Suprapubic skin (tissue), 4 donors: ENCODE results near the gene GNAQ. TPM values are rescaled to one million over a fixed set of nuclear protein-coding genes. Genes with fewer than 3 reads are reported as not detected.

Experiments
- DNase-seq, 2 donors: peaks; one replicate each; pipeline ENCODE4 v3.0.0-alpha.2; 2019; ENCODE audit warnings: low spot score in 2 of 2
- H3K27ac ChIP-seq: fragments of 200-600 bp; sonication (generic); one replicate; pipeline ENCODE4 v1.5.1; 2019
- H3K27me3 ChIP-seq: fragments of 200-600 bp; sonication (generic); one replicate; pipeline ENCODE4 v1.5.1; 2019
- H3K36me3 ChIP-seq: fragments of 200-600 bp; sonication (generic); one replicate; pipeline ENCODE4 v1.5.1; 2019
- H3K4me1 ChIP-seq: fragments of 200-600 bp; sonication (generic); one replicate; pipeline ENCODE4 v1.5.1; 2019
- H3K4me3 ChIP-seq: fragments of 200-600 bp; sonication (generic); one replicate; pipeline ENCODE4 v1.5.1; 2019; ENCODE audit warnings: mild to moderate bottlenecking
- H3K9me3 ChIP-seq: fragments of 200-600 bp; sonication (generic); one replicate; pipeline ENCODE4 v1.5.1; 2019
- CTCF ChIP-seq, 2 donors: fragments of 200-600 bp in 1 of 2; fragments of 450-650 bp in 1 of 2; sonication (generic) in 1 of 2; IDR thresholded peaks; one replicate each; pipeline ENCODE4 v1.5.1; 2016 to 2019; ENCODE audit warnings: antibody characterized with exemption in 2 of 2, mild to moderate bottlenecking in 1 of 2, moderate library complexity in 1 of 2
- EP300 ChIP-seq: sonication (generic); formaldehyde crosslinking; IDR thresholded peaks from one replicate; pipeline ENCODE4 v1.6.1; 2017; ENCODE audit warnings: antibody characterized with exemption
- POLR2A ChIP-seq, 2 donors: fragments of 450-650 bp; IDR thresholded peaks; one replicate each; pipeline ENCODE4 v1.6.1; 2017; ENCODE audit warnings: antibody characterized with exemption in 2 of 2, mild to moderate bottlenecking in 2 of 2, moderate library complexity in 2 of 2
- POLR2AphosphoS5 ChIP-seq, 3 donors: sonication (generic); formaldehyde crosslinking; IDR thresholded peaks; one replicate each; pipeline ENCODE4 v1.6.1; 2017; ENCODE audit warnings: antibody characterized with exemption in 3 of 3
- WGBS: methylation state at CpG from one replicate; pipeline ENCODE4 v1.1.5; 2018; 5-methylcytosine and 5-hydroxymethylcytosine counted together
- total RNA-seq, 4 donors: library from RNA; depleted of rRNA; stranded (reverse); fragments of >200 nt; gene quantifications; one replicate each; pipeline ENCODE4 v1.1.0, GENCODE V29; 2016

Gene GNAQ
- total RNA-seq, 4 donors from 2014 or later = 16.0 to 29.0 (median 17.7) TPM

- H3K27me3 ChIP-seq = no peaks in the 10 kb centered on the region
- peaks cover 18% of the 10 kb centered on the region for H3K4me1 ChIP-seq
- no peak overlapping the region for H3K27ac ChIP-seq
- TF ChIP-seq POLR2AphosphoS5 (IDR thresholded peaks at IDR 0.05) = no peak
- TF ChIP-seq EP300 = no peak
- no peak for TF ChIP-seq CTCF (IDR thresholded peaks at IDR 0.05)
- no peak for DNase-seq
- 92% methylated on average over 4 of the region's 4 CpGs for WGBS
- no peak overlapping the region for H3K4me3 ChIP-seq
- no peaks in the 10 kb centered on the region for H3K36me3 ChIP-seq
- H3K9me3 ChIP-seq = no peaks in the 10 kb centered on the region
These were observed 29.5 kb downstream of the GNAQ start for GRCh38 chr9:78001946-78002731.

GRCh38 chr9:78000221-78000620 is 31.4 kb downstream of the GNAQ start:
- TF ChIP-seq POLR2AphosphoS5 (IDR thresholded peaks at IDR 0.05) (no peak), EP300 (no peak), CTCF (IDR thresholded peaks at IDR 0.05) (no peak), POLR2A (IDR thresholded peaks at IDR 0.05) (no peak)
- DNase-seq = no peak
- H3K4me1 ChIP-seq = peaks cover 12% of the 10 kb centered on the region
- H3K4me3 ChIP-seq = no peak overlapping the region
- 96% methylated on average over 2 of the region's 2 CpGs for WGBS
- H3K36me3 ChIP-seq = no peaks in the 10 kb centered on the region
- no peaks in the 10 kb centered on the region for H3K27me3 ChIP-seq
- no peaks in the 10 kb centered on the region for H3K9me3 ChIP-seq
- H3K27ac ChIP-seq = no peak overlapping the region

GRCh38 chr9:77999231-77999631 is 32.4 kb downstream of the GNAQ start:
- H3K27ac ChIP-seq = no peak overlapping the region

GRCh38 chr9:77997611-77998284 is 33.9 kb downstream of the GNAQ start:
- Histone ChIP-seq H3K4me1 (peaks cover 12% of the 10 kb centered on the region), H3K9me3 (no peaks in the 10 kb centered on the region), H3K27me3 (no peaks in the 10 kb centered on the region), H3K36me3 (no peaks in the 10 kb centered on the region), H3K27ac (no peak overlapping the region), H3K4me3 (no peak overlapping the region)
- 69% methylated on average over 16 of the region's 16 CpGs for WGBS
- no peak for DNase-seq
- TF ChIP-seq EP300 (no peak), POLR2A (IDR thresholded peaks at IDR 0.05) (no peak), CTCF (IDR thresholded peaks at IDR 0.05) (no peak), POLR2AphosphoS5 (IDR thresholded peaks at IDR 0.05) (no peak)

More at GRCh38 chr9:77999231-77999631, 32.4 kb downstream of the GNAQ start:
- WGBS = 43% methylated on average over 2 of the region's 2 CpGs
- Histone ChIP-seq H3K9me3 (no peaks in the 10 kb centered on the region), H3K27me3 (no peaks in the 10 kb centered on the region), H3K36me3 (no peaks in the 10 kb centered on the region), H3K4me1 (peaks cover 12% of the 10 kb centered on the region), H3K4me3 (no peak overlapping the region)
- no peak for DNase-seq
- TF ChIP-seq CTCF (IDR thresholded peaks at IDR 0.05) = no peak
- TF ChIP-seq EP300 = no peak
- TF ChIP-seq POLR2AphosphoS5 (IDR thresholded peaks at IDR 0.05) = no peak
- no peak for TF ChIP-seq POLR2A (IDR thresholded peaks at IDR 0.05)

GRCh38 chr9:77996696-77997095 is 34.9 kb downstream of the GNAQ start:
- Histone ChIP-seq H3K27me3 (no peaks in the 10 kb centered on the region), H3K27ac (no peak overlapping the region), H3K36me3 (no peaks in the 10 kb centered on the region), H3K9me3 (no peaks in the 10 kb centered on the region), H3K4me3 (no peak overlapping the region), H3K4me1 (peaks cover 12% of the 10 kb centered on the region)
- WGBS = 92% methylated on average over 2 of the region's 2 CpGs
- TF ChIP-seq CTCF (IDR thresholded peaks at IDR 0.05) = no peak
- no peak for TF ChIP-seq POLR2A (IDR thresholded peaks at IDR 0.05)
- TF ChIP-seq POLR2AphosphoS5 (IDR thresholded peaks at IDR 0.05) = no peak
- no peak for TF ChIP-seq EP300
- DNase-seq = no peak
